Measurements from ENCODE around the gene AP2M1. TPM values are rescaled to one million over a fixed set of nuclear protein-coding genes. Genes with fewer than 3 reads are reported as not detected.

Gene AP2M1
- total and polyA plus RNA-seq, 2 donors (not counting 3 experiments of a cell fraction or from before 2014, with no cell fraction given): 431 to 602 TPM

GRCh38 chr3:184144505-184144904 is 30.1 kb upstream of the AP2M1 start:
- ChIA-PET CTCF (interaction anchor here (1.1 to 3.5 kb wide), 10 partner anchors 10 to 249 kb away, joined by 3 to 18 read pairs (median 8); partner anchors contain the start of genes ABCF3, DVL3 and EIF2B5), POLR2A (no interaction called here)
- no peak overlapping the region for H3K4me3 ChIP-seq (replicated peaks in 1 of 3; ENCODE audit: insufficient read depth in 1 of 3, low read depth in 1 of 3, low read length in 3 of 3)
- H3K9me3 ChIP-seq (replicated peaks; ENCODE audit: control insufficient read depth, insufficient read depth, low read length): no peaks in the 10 kb centered on the region
- no peaks in the 10 kb centered on the region for H3K79me2 ChIP-seq (ENCODE audit: control insufficient read depth, insufficient read depth, low read length)
- no peak overlapping the region for H2AFZ ChIP-seq (ENCODE audit: low read depth, low read length)
- FAIRE-seq (no peak), DNase-seq (ENCODE audit: low read depth, low spot score) (no peak)
- H3K36me3 ChIP-seq (ENCODE audit: control insufficient read depth in 2 of 2, extremely low read depth in 1 of 2, insufficient read depth in 2 of 2, low read length in 2 of 2): peaks cover 34 to 35% of the 10 kb centered on the region in 2 experiments
- no peaks in the 10 kb centered on the region for H4K20me1 ChIP-seq (replicated peaks; ENCODE audit: control insufficient read depth, extremely low read depth, insufficient read depth, low read length)
- no peak overlapping the region for H3K9ac ChIP-seq (replicated peaks; ENCODE audit: extremely low read depth, insufficient read depth, low read length)
- BruUV-seq (replicated peaks): no TSS peak
- intact Hi-C loops (cut with micrococcal nuclease) (loop anchor here (2.0 kb wide), 1 partner anchor 144 kb away; no protein-coding TSS in a partner anchor), dilution Hi-C loops (cut with MboI; ENCODE audit: extremely low pct_ligation_motif_present, low sequenced_read_pairs) (no loop called here)
- no peaks in the 10 kb centered on the region for H3K9me1 ChIP-seq (replicated peaks; ENCODE audit: control insufficient read depth, extremely low read depth, insufficient read depth, low read length)
- TF ChIP-seq MYC (IDR thresholded peaks at IDR 0.05; ENCODE audit: low read depth, low read length) (no peak), MAX (IDR thresholded peaks at IDR 0.05; ENCODE audit: insufficient read depth, insufficient read length) (no peak), JUN (IDR thresholded peaks at IDR 0.05; ENCODE audit: borderline replicate concordance, insufficient read depth, insufficient read length, low read depth) (no peak), POLR2AphosphoS5 (IDR thresholded peaks at IDR 0.05; ENCODE audit: insufficient read depth, low read depth, low read length) (no peak), CTCF (IDR thresholded peaks at IDR 0.05; ENCODE audit: extremely low read depth in 1 of 2, insufficient read depth in 1 of 2, low read depth in 1 of 2, low read length in 2 of 2) (no peak), GATA2 (IDR thresholded peaks at IDR 0.05; ENCODE audit: insufficient read depth, insufficient read length, low read depth, low read length) (no peak), POLR2A (IDR thresholded peaks at IDR 0.05; ENCODE audit: low read depth, low read length) (no peak), EZH2 (IDR thresholded peaks at IDR 0.05; ENCODE audit: borderline replicate concordance, low read depth, low read length, severe bottlenecking) (no peak), FOS (IDR thresholded peaks at IDR 0.05; ENCODE audit: borderline replicate concordance, insufficient read depth, low read length) (no peak)
- H3K27ac ChIP-seq (ENCODE audit: insufficient read depth, low read depth, low read length): no peak overlapping the region
- no peak overlapping the region for H3K4me2 ChIP-seq (ENCODE audit: insufficient read depth, low read length)
- H3K4me1 ChIP-seq (ENCODE audit: control insufficient read depth, extremely low read depth, insufficient read depth, low read length): no peaks in the 10 kb centered on the region
- H3K27me3 ChIP-seq (ENCODE audit: control insufficient read depth in 2 of 2, insufficient read depth in 2 of 2, low read length in 2 of 2): no peaks in the 10 kb centered on the region

All from endothelial cell of umbilical vein (primary cell).